ENCODE measurements around the gene CTIF.
"Not testable (repeated sequence)": the region's sequence is repeated elsewhere in the genome, so short reads cannot be mapped to it uniquely, and the experiment has no call there.

Gene CTIF

GRCh38 chr18:48504819-48505218 lies 34.0 kb upstream of the CTIF start:
- no peak overlapping the region for H2BK12ac ChIP-seq (ENCODE audit: low read length in 2 of 2)
- H2BK5ac ChIP-seq (ENCODE audit: low read depth, low read length, poor library complexity, severe bottlenecking): no peak overlapping the region
- no peak overlapping the region for H4K8ac ChIP-seq (ENCODE audit: low read length)
- H3K4me2 ChIP-seq (ENCODE audit: low read length, poor library complexity, severe bottlenecking): no peak overlapping the region
- no peak overlapping the region for H3K4ac ChIP-seq (ENCODE audit: low read depth in 1 of 2, low read length in 2 of 2)
- no peak overlapping the region for H4K91ac ChIP-seq (ENCODE audit: low read length)
- H3K9me3 ChIP-seq (ENCODE audit: control insufficient read depth, low read length): peaks cover 24% of the 10 kb centered on the region
- H3K4me1 ChIP-seq (ENCODE audit: control insufficient read depth, insufficient read depth, low read depth, low read length): no peaks in the 10 kb centered on the region
- H3K27ac ChIP-seq (ENCODE audit: low read length, poor library complexity, severe bottlenecking): no peak overlapping the region
- no peak for DNase-seq
- no peak overlapping the region for H3K18ac ChIP-seq (ENCODE audit: low read depth in 1 of 2, low read length in 2 of 2)
- no peak overlapping the region for H3K9ac ChIP-seq (ENCODE audit: low read length)
- H3K79me1 ChIP-seq (replicated peaks; ENCODE audit: low read length, poor library complexity, severe bottlenecking): no peaks in the 10 kb centered on the region
- H3K4me3 ChIP-seq (ENCODE audit: insufficient read depth in 1 of 2, low read depth in 1 of 2, low read length in 2 of 2): no peak overlapping the region
- H3K23ac ChIP-seq (ENCODE audit: low read length in 2 of 2): no peak overlapping the region
- H3K27me3 ChIP-seq (ENCODE audit: control insufficient read depth in 1 of 2, insufficient read depth in 1 of 2, low read length in 2 of 2): no peaks in the 10 kb centered on the region
- H2BK15ac ChIP-seq (ENCODE audit: low read depth, poor library complexity, severe bottlenecking): no peak overlapping the region
- H3K14ac ChIP-seq (ENCODE audit: low read length in 2 of 2): no peak overlapping the region
- no peak overlapping the region for H2BK120ac ChIP-seq (ENCODE audit: low read depth, low read length)
- H3K36me3 ChIP-seq (ENCODE audit: control insufficient read depth in 1 of 2, insufficient read depth in 2 of 2, low read depth in 1 of 2, low read length in 2 of 2): no peaks in the 10 kb centered on the region
- H2AK5ac ChIP-seq (ENCODE audit: low read length, severe bottlenecking): no peak overlapping the region
- H2AFZ ChIP-seq (ENCODE audit: low read depth, low read length): no peak overlapping the region

GRCh38 chr18:48506983-48507568 lies 31.8 kb upstream of the CTIF start:
- H3K4me2 ChIP-seq (ENCODE audit: low read length, poor library complexity, severe bottlenecking); H3K18ac ChIP-seq (ENCODE audit: low read depth in 1 of 2, low read length in 2 of 2); H3K36me3 ChIP-seq (ENCODE audit: control insufficient read depth in 1 of 2, insufficient read depth in 2 of 2, low read depth in 1 of 2, low read length in 2 of 2); H4K91ac ChIP-seq (ENCODE audit: low read length); H2BK5ac ChIP-seq (ENCODE audit: low read depth, low read length, poor library complexity, severe bottlenecking); H4K8ac ChIP-seq (ENCODE audit: low read length); H3K27me3 ChIP-seq (ENCODE audit: control insufficient read depth in 1 of 2, insufficient read depth in 1 of 2, low read length in 2 of 2); H3K4me3 ChIP-seq (ENCODE audit: insufficient read depth in 1 of 2, low read depth in 1 of 2, low read length in 2 of 2); H3K4me1 ChIP-seq (ENCODE audit: control insufficient read depth, insufficient read depth, low read depth, low read length); H2BK15ac ChIP-seq (ENCODE audit: low read depth, poor library complexity, severe bottlenecking); H2BK12ac ChIP-seq (ENCODE audit: low read length in 2 of 2); DNase-seq; H3K9ac ChIP-seq (ENCODE audit: low read length); H2AK5ac ChIP-seq (ENCODE audit: low read length, severe bottlenecking); H3K79me1 ChIP-seq (replicated peaks; ENCODE audit: low read length, poor library complexity, severe bottlenecking); H3K23ac ChIP-seq (ENCODE audit: low read length in 2 of 2); H2BK120ac ChIP-seq (ENCODE audit: low read depth, low read length); H3K4ac ChIP-seq (ENCODE audit: low read depth in 1 of 2, low read length in 2 of 2); H3K27ac ChIP-seq (ENCODE audit: low read length, poor library complexity, severe bottlenecking); H3K14ac ChIP-seq (ENCODE audit: low read length in 2 of 2); H2AFZ ChIP-seq (ENCODE audit: low read depth, low read length): not testable (repeated sequence)
- 75% methylated on average over 1 of the region's 1 CpG for WGBS
- peaks cover 24% of the 10 kb centered on the region for H3K9me3 ChIP-seq (ENCODE audit: control insufficient read depth, low read length)

GRCh38 chr18:48512498-48512897 lies 26.3 kb upstream of the CTIF start:
- not testable (repeated sequence) for DNase-seq; H3K23ac ChIP-seq (ENCODE audit: low read length in 2 of 2); H2BK12ac ChIP-seq (ENCODE audit: low read length in 2 of 2); H4K91ac ChIP-seq (ENCODE audit: low read length); H3K14ac ChIP-seq (ENCODE audit: low read length in 2 of 2); H3K36me3 ChIP-seq (ENCODE audit: control insufficient read depth in 1 of 2, insufficient read depth in 2 of 2, low read depth in 1 of 2, low read length in 2 of 2); H3K4me2 ChIP-seq (ENCODE audit: low read length, poor library complexity, severe bottlenecking); H2BK120ac ChIP-seq (ENCODE audit: low read depth, low read length); H3K18ac ChIP-seq (ENCODE audit: low read depth in 1 of 2, low read length in 2 of 2); H3K4me1 ChIP-seq (ENCODE audit: control insufficient read depth, insufficient read depth, low read depth, low read length); H3K27ac ChIP-seq (ENCODE audit: low read length, poor library complexity, severe bottlenecking); H3K9ac ChIP-seq (ENCODE audit: low read length); H3K4me3 ChIP-seq (ENCODE audit: insufficient read depth in 1 of 2, low read depth in 1 of 2, low read length in 2 of 2); H4K8ac ChIP-seq (ENCODE audit: low read length); H3K79me1 ChIP-seq (replicated peaks; ENCODE audit: low read length, poor library complexity, severe bottlenecking); H3K4ac ChIP-seq (ENCODE audit: low read depth in 1 of 2, low read length in 2 of 2); H2BK5ac ChIP-seq (ENCODE audit: low read depth, low read length, poor library complexity, severe bottlenecking); H2AFZ ChIP-seq (ENCODE audit: low read depth, low read length); H3K9me3 ChIP-seq (ENCODE audit: control insufficient read depth, low read length); H2AK5ac ChIP-seq (ENCODE audit: low read length, severe bottlenecking); H2BK15ac ChIP-seq (ENCODE audit: low read depth, poor library complexity, severe bottlenecking)
- WGBS: 100% methylated on average over 1 of the region's 4 CpGs
- H3K27me3 ChIP-seq (ENCODE audit: control insufficient read depth in 1 of 2, insufficient read depth in 1 of 2, low read length in 2 of 2): peaks cover 0 to 23% of the 10 kb centered on the region in 2 experiments

- H4K91ac ChIP-seq (ENCODE audit: low read length): no peak overlapping the region
- H3K27ac ChIP-seq (ENCODE audit: low read length, poor library complexity, severe bottlenecking): no peak overlapping the region
- H3K4me3 ChIP-seq (ENCODE audit: insufficient read depth in 1 of 2, low read depth in 1 of 2, low read length in 2 of 2): no peak overlapping the region
- peaks cover 0 to 29% of the 10 kb centered on the region in 2 experiments for H3K27me3 ChIP-seq (ENCODE audit: control insufficient read depth in 1 of 2, insufficient read depth in 1 of 2, low read length in 2 of 2)
- no peak overlapping the region for H3K23ac ChIP-seq (ENCODE audit: low read length in 2 of 2)
- no peak overlapping the region for H2AFZ ChIP-seq (ENCODE audit: low read depth, low read length)
- H3K14ac ChIP-seq (ENCODE audit: low read length in 2 of 2): no peak overlapping the region
- H2BK120ac ChIP-seq (ENCODE audit: low read depth, low read length): no peak overlapping the region
- DNase-seq: no peak
- peaks cover 4% of the 10 kb centered on the region for H3K4me1 ChIP-seq (ENCODE audit: control insufficient read depth, insufficient read depth, low read depth, low read length)
- H2AK5ac ChIP-seq (ENCODE audit: low read length, severe bottlenecking): no peak overlapping the region
- no peak overlapping the region for H2BK15ac ChIP-seq (ENCODE audit: low read depth, poor library complexity, severe bottlenecking)
- no peaks in the 10 kb centered on the region for H3K79me1 ChIP-seq (replicated peaks; ENCODE audit: low read length, poor library complexity, severe bottlenecking)
- H3K36me3 ChIP-seq (ENCODE audit: control insufficient read depth in 1 of 2, insufficient read depth in 2 of 2, low read depth in 1 of 2, low read length in 2 of 2): no peaks in the 10 kb centered on the region
- H4K8ac ChIP-seq (ENCODE audit: low read length): no peak overlapping the region
- H2BK12ac ChIP-seq (ENCODE audit: low read length in 2 of 2): no peak overlapping the region
- H3K4me2 ChIP-seq (ENCODE audit: low read length, poor library complexity, severe bottlenecking): no peak overlapping the region
- H3K9me3 ChIP-seq (ENCODE audit: control insufficient read depth, low read length): no peaks in the 10 kb centered on the region
- no peak overlapping the region for H3K9ac ChIP-seq (ENCODE audit: low read length)
- H2BK5ac ChIP-seq (ENCODE audit: low read depth, low read length, poor library complexity, severe bottlenecking): no peak overlapping the region
- H3K4ac ChIP-seq (ENCODE audit: low read depth in 1 of 2, low read length in 2 of 2): no peak overlapping the region
- H3K18ac ChIP-seq (ENCODE audit: low read depth in 1 of 2, low read length in 2 of 2): no peak overlapping the region
- WGBS: 91% methylated on average over 11 of the region's 11 CpGs
Measured at GRCh38 chr18:48514786-48515185, 24.0 kb upstream of the CTIF start.

Data from mesenchymal stem cell (in vitro differentiated cells and primary cell).